HG03469 (cell line): Measurements from ENCODE around the gene FLYWCH1.
A peak's percentile ranks its signal among the peaks of the same experiment; 100 is the strongest.

ENCODE experiments used
- ATAC-seq: cut with Tn5 transposase; IDR thresholded peaks from one replicate; pipeline ENCODE4 v1.9.1; 2021; ENCODE audit warnings: mild to moderate bottlenecking, moderate library complexity, moderate number of reproducible peaks; ENCODE audit not compliant: unreplicated experiment

Gene FLYWCH1

GRCh38 chr16:2911638-2912329 is at the start of gene FLYWCH1:
Gene FLYWCH1 (plus strand): TSS chr16:2911931. CDS start chr16:2929686, 17,755 bp downstream.
- peak; percentile 89 for ATAC-seq

GRCh38 chr16:2865651-2866050 is 46.1 kb upstream of the FLYWCH1 start:
- ATAC-seq: no peak

GRCh38 chr16:2866431-2866830 is 45.3 kb upstream of the FLYWCH1 start:
- no peak for ATAC-seq

- ATAC-seq: no peak
Measured at GRCh38 chr16:2867661-2867986, 44.1 kb upstream of the FLYWCH1 start.

GRCh38 chr16:2867987-2868789 is 43.5 kb upstream of the FLYWCH1 start:
- peak; percentile 51 for ATAC-seq

GRCh38 chr16:2871926-2872325 is 39.8 kb upstream of the FLYWCH1 start:
- no peak for ATAC-seq

GRCh38 chr16:2874032-2874911 is 37.5 kb upstream of the FLYWCH1 start:
- no peak for ATAC-seq

- no peak for ATAC-seq
Measured at GRCh38 chr16:2874912-2875362, 36.8 kb upstream of the FLYWCH1 start.

GRCh38 chr16:2879854-2880508 is 31.8 kb upstream of the FLYWCH1 start:
- no peak for ATAC-seq

- ATAC-seq: no peak
Measured at GRCh38 chr16:2881783-2882649, 29.7 kb upstream of the FLYWCH1 start.

- ATAC-seq: peak; percentile 62
Measured at GRCh38 chr16:2882650-2883457, 28.9 kb upstream of the FLYWCH1 start, which contains the start of gene FLYWCH2. Gene FLYWCH2 (plus strand): TSS chr16:2883215. CDS start chr16:2896450, 13,235 bp downstream.

GRCh38 chr16:2883458-2883908 is 28.2 kb upstream of the FLYWCH1 start:
- no peak for ATAC-seq

GRCh38 chr16:2884041-2884451 is 27.7 kb upstream of the FLYWCH1 start:
- no peak for ATAC-seq

- ATAC-seq: no peak
Measured at GRCh38 chr16:2894231-2894630, 17.5 kb upstream of the FLYWCH1 start.

- ATAC-seq: no peak
Measured at GRCh38 chr16:2895813-2896212, 15.9 kb upstream of the FLYWCH1 start.

- ATAC-seq: no peak
Measured at GRCh38 chr16:2896480-2897010, 15.2 kb upstream of the FLYWCH1 start.

- ATAC-seq: no peak
Measured at GRCh38 chr16:2897110-2897509, 14.6 kb upstream of the FLYWCH1 start.

GRCh38 chr16:2898831-2899563 is 12.7 kb upstream of the FLYWCH1 start:
- ATAC-seq: no peak
